HG03469 (cell line): ENCODE measurements around the gene ETV7.
"Not testable (repeated sequence)": the region's sequence is repeated elsewhere in the genome, so short reads cannot be mapped to it uniquely, and the experiment has no call there.

Experiments
- ATAC-seq: cut with Tn5 transposase; IDR thresholded peaks from one replicate; pipeline ENCODE4 v1.9.1; 2021; ENCODE audit warnings: mild to moderate bottlenecking, moderate library complexity, moderate number of reproducible peaks; ENCODE audit not compliant: unreplicated experiment

Gene ETV7

GRCh38 chr6:36387440-36388303, at the start of gene ETV7:
ETV7 (minus strand) TSS chr6:36387669; CDS start chr6:36387541, 128 bp downstream.
- ATAC-seq, result no peak

GRCh38 chr6:36436466-36436865, 49.0 kb upstream of the ETV7 start:
- no peak for ATAC-seq

GRCh38 chr6:36432151-36432671, 44.7 kb upstream of the ETV7 start:
- ATAC-seq, result no peak

- ATAC-seq, result no peak
These were observed 43.7 kb upstream of the ETV7 start for GRCh38 chr6:36431197-36431596.

- ATAC-seq, result no peak
These were observed 42.9 kb upstream of the ETV7 start for GRCh38 chr6:36430351-36430750.

GRCh38 chr6:36428911-36429310, 41.4 kb upstream of the ETV7 start:
- ATAC-seq, result no peak

- ATAC-seq, result no peak
These were observed 39.2 kb upstream of the ETV7 start for GRCh38 chr6:36426622-36427021.

GRCh38 chr6:36423101-36423824, 35.8 kb upstream of the ETV7 start:
- peak; percentile 84 for ATAC-seq

- no peak for ATAC-seq
These were observed 35.2 kb upstream of the ETV7 start for GRCh38 chr6:36422714-36423100.

GRCh38 chr6:36419310-36419709, 31.8 kb upstream of the ETV7 start:
- ATAC-seq, result no peak

- no peak for ATAC-seq
These were observed 31.1 kb upstream of the ETV7 start for GRCh38 chr6:36418558-36418957.

GRCh38 chr6:36414481-36414880, 27.0 kb upstream of the ETV7 start:
- ATAC-seq, result no peak

GRCh38 chr6:36413489-36414480, 26.3 kb upstream of the ETV7 start:
- ATAC-seq, result no peak

- not testable (repeated sequence) for ATAC-seq
These were observed 22.2 kb upstream of the ETV7 start for GRCh38 chr6:36409718-36410117.

GRCh38 chr6:36404164-36404563, 16.7 kb upstream of the ETV7 start:
- no peak for ATAC-seq

- ATAC-seq, result no peak
These were observed 15.0 kb upstream of the ETV7 start for GRCh38 chr6:36402481-36402880.

- ATAC-seq, result no peak
These were observed 12.5 kb upstream of the ETV7 start for GRCh38 chr6:36399970-36400369.

GRCh38 chr6:36392621-36393020, 5.2 kb upstream of the ETV7 start:
- no peak for ATAC-seq

GRCh38 chr6:36389353-36389752, 1.9 kb upstream of the ETV7 start:
- no peak for ATAC-seq
